GM08714 (cell line): ENCODE results near the gene SLC30A7.

Experiments
- H3K4me3 ChIP-seq: fragments of 200-500 bp; sonication (Bioruptor generic); 2 replicates; pipeline ENCODE4 v1.5.1; 2014; ENCODE audit warnings: mild to moderate bottlenecking, low read length, inconsistent platforms
- ZNF274 ChIP-seq: IDR thresholded peaks from 2 replicates; pipeline ENCODE4 v1.6.1; 2012; ENCODE audit warnings: mild to moderate bottlenecking, low read depth, low read length

The SLC30A7 gene

GRCh38 chr1:101004061-101004460, 108.2 kb downstream of the SLC30A7 start:
- H3K4me3 ChIP-seq, result no peak overlapping the region
- TF ChIP-seq ZNF274, result no peak

GRCh38 chr1:101004670-101005069, 108.8 kb downstream of the SLC30A7 start:
- H3K4me3 ChIP-seq, result no peak overlapping the region
- no peak for TF ChIP-seq ZNF274

GRCh38 chr1:101005183-101005582, 109.3 kb downstream of the SLC30A7 start:
- no peak overlapping the region for H3K4me3 ChIP-seq
- TF ChIP-seq ZNF274, result no peak

- TF ChIP-seq ZNF274, result no peak
- no peak overlapping the region for H3K4me3 ChIP-seq
These were observed 110.0 kb downstream of the SLC30A7 start for GRCh38 chr1:101005871-101006270.

- no peak overlapping the region for H3K4me3 ChIP-seq
- TF ChIP-seq ZNF274, result no peak
These were observed 110.7 kb downstream of the SLC30A7 start for GRCh38 chr1:101006553-101006952.

GRCh38 chr1:101008229-101008834, 112.4 kb downstream of the SLC30A7 start:
- TF ChIP-seq ZNF274, result no peak
- no peak overlapping the region for H3K4me3 ChIP-seq

GRCh38 chr1:101013776-101014175, 117.9 kb downstream of the SLC30A7 start:
- no peak overlapping the region for H3K4me3 ChIP-seq
- TF ChIP-seq ZNF274, result no peak

GRCh38 chr1:101017448-101017847, 121.6 kb downstream of the SLC30A7 start:
- no peak overlapping the region for H3K4me3 ChIP-seq
- TF ChIP-seq ZNF274, result no peak

- no peak for TF ChIP-seq ZNF274
- no peak overlapping the region for H3K4me3 ChIP-seq
These were observed 126.4 kb downstream of the SLC30A7 start for GRCh38 chr1:101022294-101022693.

- H3K4me3 ChIP-seq, result peak overlapping the region; percentile 94
- TF ChIP-seq ZNF274, result no peak
These were observed 129.4 kb downstream of the SLC30A7 start for GRCh38 chr1:101025283-101025656.

- H3K4me3 ChIP-seq, result peak within 1 kb of the TSS; percentile 94
- TF ChIP-seq ZNF274, result no peak
These were observed 130.0 kb downstream of the SLC30A7 start, which contains the start of gene DPH5 for GRCh38 chr1:101025657-101026429. Gene DPH5, minus strand, starts transcription at chr1:101025784. Its CDS starts 341 bp downstream, at chr1:101025443.

GRCh38 chr1:101026430-101026788, 130.5 kb downstream of the SLC30A7 start:
- H3K4me3 ChIP-seq, result peak overlapping the region; percentile 94
- no peak for TF ChIP-seq ZNF274

- H3K4me3 ChIP-seq, result peak overlapping the region; percentile 65
- no peak for TF ChIP-seq ZNF274
These were observed 131.4 kb downstream of the SLC30A7 start for GRCh38 chr1:101027194-101027772.

- H3K4me3 ChIP-seq, result no peak overlapping the region
These were observed 132.6 kb downstream of the SLC30A7 start for GRCh38 chr1:101028466-101028865.

GRCh38 chr1:101029184-101029583, 133.3 kb downstream of the SLC30A7 start:
- no peak for TF ChIP-seq ZNF274
- no peak overlapping the region for H3K4me3 ChIP-seq

More at GRCh38 chr1:101028466-101028865, 132.6 kb downstream of the SLC30A7 start:
- no peak for TF ChIP-seq ZNF274
